Stimulated activated CD8-positive, alpha-beta memory T cell treated with anti-CD3 and anti-CD28 coated beads, Interleukin-12 subunit alpha, Interleukin-12 subunit beta, amount 100 ng/mL, for 24 hours (primary cell): ENCODE measurements around the gene LAX1.
"Not testable (repeated sequence)": the region's sequence is repeated elsewhere in the genome, so short reads cannot be mapped to it uniquely, and the experiment has no call there.

Experiments used
- DNase-seq: peaks from one replicate; pipeline ENCODE4 v3.0.0-alpha.2; 2020; ENCODE audit errors: extremely low read depth

LAX1 gene

GRCh38 chr1:203768256-203768655 is 3.3 kb downstream of the LAX1 start:
- DNase-seq, result no peak

DNA sequence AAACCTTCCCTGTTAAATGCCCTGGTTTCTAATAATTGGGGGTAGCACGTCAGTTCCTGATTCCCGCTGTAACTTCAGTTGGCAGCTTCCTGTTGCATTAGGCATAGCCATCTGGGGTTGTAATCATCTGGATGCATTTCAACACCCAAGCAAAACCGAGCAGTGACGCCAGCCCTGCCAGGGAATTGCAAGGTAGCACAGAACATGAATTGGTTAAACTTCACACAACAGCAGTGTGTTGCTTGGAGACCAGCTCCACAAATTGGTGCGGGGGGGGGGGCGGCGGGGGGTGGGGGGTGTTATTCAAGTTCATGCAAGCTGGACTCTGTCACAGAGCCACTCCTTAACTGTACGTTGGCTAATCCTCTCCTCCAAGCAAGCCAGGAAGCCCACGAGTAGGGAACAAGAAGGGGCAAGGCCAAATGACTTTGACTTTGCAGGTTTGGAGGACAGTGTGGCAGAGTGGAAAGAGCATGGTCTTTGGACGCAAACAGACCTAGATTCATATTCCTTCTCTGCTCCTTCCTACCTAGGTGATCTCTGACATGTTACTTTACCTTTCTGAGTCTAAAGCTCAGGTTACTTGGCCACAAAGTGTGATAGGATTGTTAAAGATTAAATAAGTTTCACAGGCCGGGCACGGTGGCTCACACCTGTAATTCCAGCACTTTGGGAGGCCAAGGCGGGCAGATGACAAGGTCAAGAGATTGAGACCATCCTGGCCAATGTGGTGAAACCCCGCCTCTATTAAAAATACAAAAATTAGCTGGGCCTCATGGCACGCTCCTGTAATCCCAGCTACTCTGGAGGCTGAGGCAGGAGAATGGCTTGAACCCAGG is 4.7 kb downstream of the LAX1 start:
- DNase-seq, result no peak

- no peak for DNase-seq
These were observed 6.9 kb downstream of the LAX1 start for GRCh38 chr1:203771901-203772301.

DNA sequence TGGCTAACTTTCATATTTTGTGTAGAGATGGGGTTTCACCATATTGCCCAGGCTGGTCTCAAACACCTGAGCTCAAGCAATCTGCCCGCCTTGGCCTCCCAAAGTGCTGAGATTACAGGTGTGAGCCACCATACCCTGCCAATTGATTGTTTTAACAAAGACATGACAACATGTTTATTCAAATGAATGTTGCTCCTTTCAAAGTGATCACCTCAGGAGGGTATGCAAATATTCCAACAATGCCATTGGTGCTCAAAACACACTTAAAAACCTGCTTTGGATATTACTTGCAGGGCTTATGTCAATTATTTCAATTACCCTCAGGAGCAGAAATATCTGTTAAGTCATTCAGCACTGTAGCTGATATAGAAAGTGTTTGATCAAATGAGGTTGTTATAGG is 7.9 kb downstream of the LAX1 start:
- no peak for DNase-seq

GRCh38 chr1:203776636-203777035 is 11.7 kb downstream of the LAX1 start:
- no peak for DNase-seq

GRCh38 chr1:203777596-203777995 is 12.6 kb downstream of the LAX1 start:
- DNase-seq, result no peak

GRCh38 chr1:203778146-203778545 is 13.2 kb downstream of the LAX1 start:
- no peak for DNase-seq

DNA sequence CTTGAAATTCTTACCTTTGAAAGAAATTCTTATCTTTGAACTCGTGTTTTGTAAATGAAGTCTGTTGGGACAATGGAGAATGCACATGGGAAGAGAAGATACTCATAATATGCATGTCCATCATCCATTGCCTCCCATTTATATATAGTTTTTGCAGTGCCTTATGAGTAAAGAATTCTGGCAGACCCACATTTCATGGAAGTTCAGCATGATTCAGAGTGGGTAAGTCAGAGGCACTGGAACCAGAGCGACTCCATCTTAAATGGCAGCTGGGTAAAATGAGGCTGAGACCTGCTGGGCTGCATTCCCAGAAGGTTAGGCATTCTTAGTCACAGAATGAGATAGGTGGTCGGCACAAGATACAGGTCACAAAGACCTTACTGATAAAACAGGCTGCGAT is 13.8 kb downstream of the LAX1 start:
- no peak for DNase-seq

- no peak for DNase-seq
These were observed 17.0 kb downstream of the LAX1 start for GRCh38 chr1:203781962-203782361.

GRCh38 chr1:203789966-203790365 is 25.0 kb downstream of the LAX1 start:
- no peak for DNase-seq

GRCh38 chr1:203791498-203791897 is 26.5 kb downstream of the LAX1 start:
- no peak for DNase-seq

GRCh38 chr1:203792486-203792885 is 27.5 kb downstream of the LAX1 start:
- no peak for DNase-seq

- DNase-seq, result not testable (repeated sequence)
These were observed 28.6 kb downstream of the LAX1 start for GRCh38 chr1:203793561-203793960.

- no peak for DNase-seq
These were observed 29.9 kb downstream of the LAX1 start for GRCh38 chr1:203794764-203795440.

DNA sequence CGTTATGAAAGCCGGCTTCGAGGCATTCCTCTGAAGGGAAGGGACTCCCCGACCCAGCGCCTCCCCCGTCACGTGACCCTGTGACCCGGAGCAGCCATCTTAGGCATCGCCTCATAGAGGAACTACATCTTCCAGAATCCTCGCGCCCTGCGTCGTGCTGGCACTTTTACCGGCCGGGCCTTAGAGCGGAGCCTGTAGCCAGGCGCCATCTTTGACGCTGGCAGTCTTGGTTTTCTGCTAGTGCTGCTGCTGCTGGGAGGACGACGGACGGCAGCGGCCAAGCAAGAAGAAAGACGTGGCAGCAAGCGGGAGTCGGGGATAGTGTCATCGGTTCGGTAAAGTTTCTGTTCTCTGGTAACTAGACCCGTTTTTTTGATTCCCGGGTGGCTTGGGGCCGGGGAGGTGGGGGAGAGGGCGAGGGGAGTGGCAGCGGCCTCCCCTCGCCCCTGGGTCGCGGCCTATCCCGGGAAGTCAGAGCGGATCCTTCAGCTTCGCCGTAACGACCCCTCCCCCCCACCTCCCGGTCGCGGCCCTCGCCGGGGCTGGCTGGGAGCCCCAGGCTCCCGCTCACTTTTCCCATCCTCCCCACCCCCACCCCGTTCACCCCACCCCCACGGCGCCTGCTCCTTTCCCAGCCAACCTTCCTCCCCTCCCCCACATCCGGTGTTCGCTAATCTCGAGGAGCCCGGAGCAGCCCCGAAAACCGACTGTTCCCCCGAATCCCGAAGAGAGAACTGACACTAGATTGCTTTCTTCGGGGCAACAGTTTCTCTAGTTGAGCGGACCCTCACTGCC is 30.7 kb downstream of the LAX1 start, which contains the start of the genes ZBED6 and ZC3H11A:
TSS of gene ZBED6 (plus strand) at position 183 of the 795 bp plus-strand sequence. CDS start 1,900 bp downstream, outside the sequence.
TSS of gene ZC3H11A (plus strand) at position 183 of the 795 bp plus-strand sequence. CDS start 21,448 bp downstream, outside the sequence.
- DNase-seq, result peak; percentile 98

DNA sequence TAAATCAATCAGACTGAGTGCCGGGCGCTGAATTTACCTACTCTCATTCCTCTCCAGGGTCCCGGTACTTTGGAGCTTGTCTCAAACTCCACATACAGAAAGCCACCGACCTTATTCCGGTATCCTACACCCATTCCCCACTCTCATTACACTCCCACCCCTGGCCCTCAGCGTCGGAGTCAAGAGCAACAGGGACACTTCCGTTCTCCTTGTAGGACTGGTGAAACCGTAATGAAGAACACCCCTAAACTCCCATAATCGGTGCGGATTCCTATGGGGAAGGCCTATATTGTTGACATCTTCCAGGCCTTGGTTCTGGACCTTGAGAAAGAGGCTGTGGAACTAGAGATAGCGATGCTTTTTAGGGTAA is 31.2 kb downstream of the LAX1 start:
- no peak for DNase-seq

DNA sequence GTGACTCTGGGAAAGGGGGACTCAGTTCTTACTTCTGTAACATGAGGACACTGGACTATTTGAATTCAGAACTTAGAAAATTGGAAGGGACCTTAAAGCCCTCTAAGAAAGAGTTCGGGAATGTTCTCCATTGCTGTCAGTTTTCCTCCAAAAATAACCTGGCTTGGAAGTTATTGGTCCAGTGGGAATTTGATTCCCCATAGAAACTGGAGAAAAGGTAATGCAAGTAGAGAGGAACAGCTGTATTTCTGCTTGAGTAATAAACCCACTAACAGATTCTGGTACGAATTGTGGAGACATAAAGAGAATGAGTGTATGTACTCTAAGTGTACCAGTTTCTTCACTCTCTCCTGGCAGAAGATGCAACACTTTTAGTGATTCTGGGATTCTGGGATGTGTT is 32.2 kb downstream of the LAX1 start:
- no peak for DNase-seq

GRCh38 chr1:203797948-203798655 is 33.1 kb downstream of the LAX1 start:
- no peak for DNase-seq

DNA sequence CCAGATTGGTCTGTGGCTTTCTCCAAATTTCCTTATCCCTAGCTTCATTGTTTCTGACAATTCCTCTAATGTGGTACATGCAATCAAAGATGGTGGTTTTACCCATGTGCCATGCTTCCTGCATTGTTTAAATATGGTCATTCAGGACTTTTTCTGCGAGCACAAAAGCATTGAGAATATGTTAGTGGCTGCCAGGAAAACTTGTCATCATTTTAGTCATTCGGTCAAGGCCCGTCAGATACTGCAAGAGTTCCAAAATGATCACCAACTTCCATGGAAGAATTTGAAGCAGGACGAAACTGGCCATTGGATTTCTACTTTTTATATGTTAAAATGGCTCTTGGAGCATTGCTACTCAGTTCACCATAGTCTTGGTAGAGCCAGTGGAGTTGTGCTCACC is 34.2 kb downstream of the LAX1 start:
- no peak for DNase-seq

- no peak for DNase-seq
These were observed 35.0 kb downstream of the LAX1 start for GRCh38 chr1:203799971-203800370.

- DNase-seq, result no peak
These were observed 40.7 kb downstream of the LAX1 start for GRCh38 chr1:203805689-203806088.

DNA sequence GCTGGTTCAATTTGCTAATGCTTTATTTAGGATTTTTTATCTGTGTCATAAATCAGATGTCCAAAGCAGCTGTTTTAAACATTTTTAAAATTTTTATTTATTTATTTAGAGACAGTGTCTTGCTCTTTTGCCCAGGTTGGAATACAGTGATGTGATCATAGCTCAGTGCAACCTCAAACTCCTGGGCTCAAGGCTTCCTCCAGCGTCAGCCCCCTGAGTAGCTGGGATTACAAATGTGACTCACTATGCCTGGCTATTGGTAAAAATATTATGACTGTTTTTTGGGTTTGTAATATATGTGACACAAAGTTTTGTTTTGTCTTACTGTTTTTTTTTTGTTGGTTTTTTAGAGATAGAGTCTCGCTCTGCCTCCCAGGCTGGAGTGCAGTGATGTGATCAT is 42.2 kb downstream of the LAX1 start:
- no peak for DNase-seq
